VCaP (cell line): ENCODE data around the gene ACOX3.

ENCODE experiments used
- H3K27ac ChIP-seq: fragments of 450-650 bp; 2 replicates; pipeline ENCODE4 v1.5.1; 2017
- TF ChIP-seq, protein P1 (sequence below): fragments of 450-650 bp; conservative IDR thresholded peaks from 2 replicates; pipeline ENCODE4 v1.5.1; 2017; ENCODE audit warnings: mild to moderate bottlenecking, moderate library complexity

ACOX3 gene

DNA sequence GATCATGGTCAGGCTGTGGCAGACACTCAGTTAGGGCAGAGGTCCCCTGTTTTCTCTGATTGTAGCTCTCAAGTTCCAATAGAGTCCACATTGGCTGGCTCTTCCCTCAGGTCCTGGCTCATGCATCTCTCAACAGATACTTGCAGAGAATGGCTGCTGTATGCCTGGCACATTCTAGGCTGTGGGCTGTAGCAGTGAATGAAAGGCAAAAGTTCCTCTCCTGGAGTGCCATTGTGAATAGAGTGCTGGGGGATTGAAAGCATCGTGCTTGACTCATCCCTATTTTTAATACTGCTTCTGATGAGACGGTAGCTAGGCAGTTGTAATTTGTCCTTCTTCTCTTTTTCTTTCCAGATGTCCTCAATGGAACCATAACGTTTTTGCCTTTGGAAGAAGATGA, 5.6 kb upstream of the ACOX3 start:
- no peak overlapping the region for H3K27ac ChIP-seq
- TF ChIP-seq, protein P1, sequence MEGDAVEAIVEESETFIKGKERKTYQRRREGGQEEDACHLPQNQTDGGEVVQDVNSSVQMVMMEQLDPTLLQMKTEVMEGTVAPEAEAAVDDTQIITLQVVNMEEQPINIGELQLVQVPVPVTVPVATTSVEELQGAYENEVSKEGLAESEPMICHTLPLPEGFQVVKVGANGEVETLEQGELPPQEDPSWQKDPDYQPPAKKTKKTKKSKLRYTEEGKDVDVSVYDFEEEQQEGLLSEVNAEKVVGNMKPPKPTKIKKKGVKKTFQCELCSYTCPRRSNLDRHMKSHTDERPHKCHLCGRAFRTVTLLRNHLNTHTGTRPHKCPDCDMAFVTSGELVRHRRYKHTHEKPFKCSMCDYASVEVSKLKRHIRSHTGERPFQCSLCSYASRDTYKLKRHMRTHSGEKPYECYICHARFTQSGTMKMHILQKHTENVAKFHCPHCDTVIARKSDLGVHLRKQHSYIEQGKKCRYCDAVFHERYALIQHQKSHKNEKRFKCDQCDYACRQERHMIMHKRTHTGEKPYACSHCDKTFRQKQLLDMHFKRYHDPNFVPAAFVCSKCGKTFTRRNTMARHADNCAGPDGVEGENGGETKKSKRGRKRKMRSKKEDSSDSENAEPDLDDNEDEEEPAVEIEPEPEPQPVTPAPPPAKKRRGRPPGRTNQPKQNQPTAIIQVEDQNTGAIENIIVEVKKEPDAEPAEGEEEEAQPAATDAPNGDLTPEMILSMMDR = no peak

DNA sequence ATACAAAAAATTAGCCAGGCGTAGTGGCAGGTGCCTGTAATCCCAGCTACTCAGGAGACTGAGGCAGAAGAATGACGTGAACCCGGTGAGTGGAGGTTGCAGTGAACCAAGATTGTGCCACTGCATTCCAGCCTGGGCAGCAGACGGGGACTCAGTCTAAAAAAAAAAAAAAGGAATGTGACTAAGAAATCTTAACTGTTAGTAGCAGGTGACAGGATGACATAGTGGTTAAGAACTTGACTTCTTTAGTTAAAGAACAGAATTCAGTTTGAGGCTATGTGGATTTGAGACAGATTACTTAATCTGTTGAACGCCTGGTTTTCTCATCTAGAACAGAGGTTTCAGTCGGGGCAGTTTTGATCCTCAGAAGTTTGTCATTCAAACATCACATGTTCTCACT, 3.3 kb upstream of the ACOX3 start:
- TF ChIP-seq, protein P1 = no peak
- no peak overlapping the region for H3K27ac ChIP-seq

DNA sequence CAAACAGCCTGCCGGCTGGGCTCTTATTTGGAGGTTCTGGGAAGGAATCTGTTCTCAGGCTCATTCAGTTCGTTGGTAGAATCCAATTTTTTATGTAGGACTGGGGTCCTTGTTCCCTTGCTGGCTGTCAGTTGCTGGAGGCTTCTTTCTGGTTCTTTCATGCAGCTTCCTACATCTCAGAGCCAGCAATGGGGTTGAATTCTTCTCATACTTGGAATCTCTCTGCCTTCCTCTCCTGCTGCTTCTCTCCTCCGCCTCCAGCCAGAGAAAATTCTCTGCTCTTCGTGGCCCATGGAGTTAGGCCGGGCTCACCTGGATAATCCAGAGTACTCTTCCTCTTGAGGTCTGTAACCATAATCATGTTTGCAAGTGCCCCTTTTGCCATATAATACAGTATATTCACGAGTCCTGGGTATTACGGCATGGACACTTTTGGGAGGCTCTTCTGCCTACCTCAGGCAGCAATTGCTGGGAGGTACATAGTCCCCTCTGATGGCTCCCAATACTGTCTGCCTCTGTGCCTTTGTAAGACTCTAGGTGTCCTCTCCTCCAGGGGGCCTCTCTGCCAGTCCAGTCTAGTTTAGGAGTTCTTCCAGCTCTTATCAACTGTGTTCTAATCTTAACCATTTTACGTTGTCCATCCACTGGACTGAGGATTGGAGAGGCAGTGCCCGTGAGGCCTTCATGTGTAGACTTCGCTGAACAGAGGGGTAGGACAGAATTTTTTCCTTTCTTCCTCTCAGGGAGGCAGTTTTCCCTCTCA, 2.3 kb upstream of the ACOX3 start:
- H3K27ac ChIP-seq = no peak overlapping the region
- TF ChIP-seq, protein P1 = no peak

GRCh38 chr4:8441499-8442091, 1.1 kb upstream of the ACOX3 start:
- TF ChIP-seq, protein P1 = no peak
- peak overlapping the region; percentile 75; the same call in 1 of the 2 replicates for H3K27ac ChIP-seq

DNA sequence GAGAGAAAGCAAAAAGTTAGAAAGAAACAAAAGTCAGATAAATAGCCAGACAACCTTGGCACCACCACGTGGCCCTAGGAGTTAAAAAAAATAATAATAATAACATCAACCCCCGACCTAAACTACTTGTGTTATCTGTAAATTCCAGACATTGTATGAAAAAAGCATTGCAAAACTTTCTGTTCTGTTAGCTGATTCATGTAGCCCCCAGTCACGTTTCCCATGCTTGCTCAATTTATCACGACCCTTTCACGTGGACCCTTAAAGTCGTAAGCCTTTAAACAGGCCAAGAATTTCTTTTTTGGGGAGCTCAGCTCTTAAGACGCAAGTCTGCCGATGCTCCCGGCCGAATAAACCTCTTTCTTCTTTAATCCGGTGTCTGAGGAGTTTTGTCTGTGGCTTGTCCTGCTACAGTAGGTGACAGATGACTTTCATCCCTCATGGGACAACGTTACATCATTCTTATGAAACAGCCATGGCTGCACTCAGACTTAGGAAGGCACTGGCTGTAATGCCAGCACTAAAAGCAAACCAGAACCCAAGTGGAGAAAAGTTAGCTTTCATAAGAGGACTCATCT, 520 bp downstream of the ACOX3 start:
- H3K27ac ChIP-seq = peak overlapping the region; percentile 75
- TF ChIP-seq, protein P1 = no peak

- H3K27ac ChIP-seq = no peak overlapping the region
Measured at GRCh38 chr4:8439168-8439567, 1.4 kb downstream of the ACOX3 start.

DNA sequence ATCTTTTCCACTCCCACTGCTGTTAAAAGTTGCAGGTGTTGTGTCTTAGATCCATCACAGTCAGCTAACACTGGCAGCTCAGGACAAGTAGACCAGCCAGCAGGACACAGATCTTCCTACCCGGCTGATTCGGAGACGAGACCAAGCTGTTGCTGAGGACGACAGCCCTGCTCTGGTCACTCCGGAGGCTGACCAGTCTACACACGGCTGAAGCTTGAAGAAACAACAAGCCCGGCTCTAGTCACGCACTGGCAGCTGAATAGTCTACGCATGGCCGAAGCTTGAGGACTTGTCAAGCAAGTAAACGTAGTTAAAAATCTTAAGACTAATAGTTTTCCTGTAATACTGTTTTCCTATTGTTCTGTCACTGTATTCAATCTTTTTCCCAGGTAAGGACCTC, 1.8 kb downstream of the ACOX3 start:
- no peak overlapping the region for H3K27ac ChIP-seq
- TF ChIP-seq, protein P1 = no peak

More at GRCh38 chr4:8439168-8439567, 1.4 kb downstream of the ACOX3 start:
- TF ChIP-seq, protein P1 = no peak
